Natural killer cell (primary cell): ENCODE data around the gene WFIKKN2. TPM values are rescaled to one million over a fixed set of nuclear protein-coding genes. Genes with fewer than 3 reads are reported as not detected.

ENCODE experiments used
- ATAC-seq, 3 donors: fragments of 150-1000 bp in 2 of 3; fragments of 200-7000 bp in 1 of 3; cut with Tn5 transposase; 1 replicate in 1 of 3; 2 replicates in 2 of 3; pipeline ENCODE4 v1.10.0; 2021; ENCODE audit warnings: mild to moderate bottlenecking in 2 of 3, moderate library complexity in 2 of 3
- DNase-seq, 2 donors: peaks; one replicate each; pipeline versions ENCODE4 v3.0.0 to v3.0.0-alpha.2; 2013 to 2021; ENCODE audit warnings: mixed read lengths in 1 of 2
- H3K27ac ChIP-seq: one replicate; pipeline ENCODE4 v1.5.1; 2013; ENCODE audit warnings: mild to moderate bottlenecking, low read length
- H3K27me3 ChIP-seq: one replicate; pipeline ENCODE4 v1.6.1; 2013; ENCODE audit warnings: low read length; ENCODE audit not compliant: control insufficient read depth, insufficient read depth
- H3K36me3 ChIP-seq: one replicate; pipeline ENCODE4 v1.6.1; 2013; ENCODE audit warnings: low read length; ENCODE audit not compliant: control insufficient read depth, insufficient read depth
- H3K4me1 ChIP-seq: one replicate; pipeline ENCODE4 v1.6.1; 2013; ENCODE audit warnings: low read length; ENCODE audit not compliant: control insufficient read depth, insufficient read depth
- H3K4me3 ChIP-seq: one replicate; pipeline ENCODE4 v1.5.1; 2013; ENCODE audit warnings: low read length
- H3K9me3 ChIP-seq: one replicate; pipeline ENCODE4 v1.6.1; 2013; ENCODE audit warnings: low read length; ENCODE audit not compliant: control insufficient read depth, insufficient read depth
- H3K27ac Mint-ChIP-seq, 2 donors: one replicate each; pipeline ENCODE4 v1.8.0; 2022; ENCODE audit warnings: mild to moderate bottlenecking in 2 of 2, mixed read lengths in 2 of 2, moderate library complexity in 1 of 2
- H3K27me3 Mint-ChIP-seq, 2 donors: one replicate each; pipeline ENCODE4 v1.8.0; 2022; ENCODE audit warnings: low read depth in 2 of 2, mixed read lengths in 2 of 2
- H3K36me3 Mint-ChIP-seq: one replicate; pipeline ENCODE4 v1.8.0; 2022; ENCODE audit warnings: mixed read lengths
- H3K4me1 Mint-ChIP-seq, 2 donors: one replicate each; pipeline ENCODE4 v1.8.0; 2022; ENCODE audit warnings: mixed read lengths in 2 of 2
- H3K4me3 Mint-ChIP-seq: one replicate; pipeline ENCODE4 v1.8.0; 2022; ENCODE audit warnings: mild to moderate bottlenecking, moderate library complexity, mixed read lengths
- H3K9me3 Mint-ChIP-seq, 2 donors: one replicate each; pipeline ENCODE4 v1.8.0; 2022; ENCODE audit warnings: mixed read lengths in 2 of 2
- CTCF ChIP-seq: fragments of 200-600 bp; IDR thresholded peaks from one replicate; pipeline ENCODE4 v1.8.0; 2022; ENCODE audit warnings: antibody characterized with exemption
- WGBS: methylation state at CpG from one replicate; pipeline ENCODE4 v1.1.7; 2013; ENCODE audit warnings: missing lambda C conversion rate; ENCODE audit not compliant: insufficient coverage; 5-methylcytosine and 5-hydroxymethylcytosine counted together
- intact Hi-C: fragments of 100-400 bp; cut with micrococcal nuclease; formaldehyde crosslinking; loops from one replicate; pipeline ENCODE4 v1.14.2; 2022
- total RNA-seq, 4 donors: library from RNA; stranded (reverse); fragments of 120-200 nt in 1 of 4; gene quantifications; one replicate each; pipeline versions ENCODE4 v1.2.3 to v1.2.4, GENCODE V29; 2013 to 2022

Gene WFIKKN2
- total RNA-seq, 3 donors from 2014 or later (not counting 1 experiment from before 2014, with no cell fraction given), result not detected

GRCh38 chr17:50868602-50869001 is 33.2 kb downstream of the WFIKKN2 start:
- Mint-ChIP-seq H3K36me3 (no peaks in the 10 kb centered on the region), H3K27ac (peak overlapping the region; percentile 89 to 95), H3K27me3 (peaks cover 4 to 12% of the 10 kb centered on the region in 2 donors), H3K4me1 (peaks cover 45 to 49% of the 10 kb centered on the region in 2 donors), H3K9me3 (no peaks in the 10 kb centered on the region), H3K4me3 (peak overlapping the region; percentile 11)
- H3K4me1 ChIP-seq, result peaks cover 48% of the 10 kb centered on the region
- no peak overlapping the region for H3K4me3 ChIP-seq
- peaks cover 8% of the 10 kb centered on the region for H3K27me3 ChIP-seq
- no peaks in the 10 kb centered on the region for H3K9me3 ChIP-seq
- no CpG with 5 or more reads among the region's 1 CpG for WGBS
- H3K27ac ChIP-seq, result peak overlapping the region; percentile 93
- no peak for TF ChIP-seq CTCF
- no peak for DNase-seq
- intact Hi-C loops, result loop anchor here (5.0 kb wide), 3 partner anchors 64 to 299 kb away; partner anchors contain the start of genes NME1 and NME2
- no peaks in the 10 kb centered on the region for H3K36me3 ChIP-seq
- ATAC-seq, result no peak

DNA sequence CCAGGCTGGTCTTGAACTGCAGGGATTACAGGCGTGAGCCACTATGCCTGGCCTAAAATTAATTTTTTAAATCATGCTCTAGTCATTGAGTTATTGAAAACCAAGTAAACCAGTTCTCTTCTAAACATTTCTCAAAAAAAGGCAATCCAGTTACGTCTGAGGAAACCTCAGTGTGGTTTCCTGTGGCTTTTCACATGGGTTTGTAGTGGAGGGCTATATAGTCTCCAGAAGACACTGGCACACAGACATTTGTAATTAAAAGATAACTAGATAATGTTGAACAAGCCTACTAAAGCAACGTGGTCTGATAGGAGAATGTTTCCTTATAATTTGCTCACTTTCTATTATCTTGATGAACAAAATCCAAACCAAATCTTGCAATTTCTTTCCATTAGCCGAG is 36.0 kb downstream of the WFIKKN2 start:
- Histone ChIP-seq H3K27me3 (peaks cover 15% of the 10 kb centered on the region), H3K4me3 (no peak overlapping the region), H3K27ac (no peak overlapping the region), H3K36me3 (no peaks in the 10 kb centered on the region), H3K9me3 (no peaks in the 10 kb centered on the region), H3K4me1 (peaks cover 41% of the 10 kb centered on the region)
- Mint-ChIP-seq H3K4me3 (peak overlapping the region; percentile 79), H3K27ac (peak overlapping the region; percentile 36 to 50), H3K4me1 (peaks cover 28 to 30% of the 10 kb centered on the region in 2 donors), H3K27me3 (peaks cover 28 to 32% of the 10 kb centered on the region in 2 donors), H3K9me3 (no peaks in the 10 kb centered on the region), H3K36me3 (no peaks in the 10 kb centered on the region)
- WGBS, result 0% methylated on average over 2 of the region's 4 CpGs
- no peak for TF ChIP-seq CTCF
- intact Hi-C loops, result no loop called here
- DNase-seq (peak; percentile 29 to 87), ATAC-seq (peak; percentile 10 to 49 (median 40))

- peaks cover 25 to 28% of the 10 kb centered on the region in 2 donors for H3K4me1 Mint-ChIP-seq
- intact Hi-C loops, result no loop called here
Measured at GRCh38 chr17:50871898-50872297, 36.5 kb downstream of the WFIKKN2 start.

More at GRCh38 chr17:50871898-50872297, 36.5 kb downstream of the WFIKKN2 start:
- Histone ChIP-seq H3K4me1 (peaks cover 38% of the 10 kb centered on the region), H3K4me3 (no peak overlapping the region), H3K27me3 (peaks cover 15% of the 10 kb centered on the region), H3K36me3 (no peaks in the 10 kb centered on the region), H3K27ac (no peak overlapping the region), H3K9me3 (no peaks in the 10 kb centered on the region)
- no peak for TF ChIP-seq CTCF
- H3K27me3 Mint-ChIP-seq, result peaks cover 31 to 37% of the 10 kb centered on the region in 2 donors
- H3K9me3 Mint-ChIP-seq, result no peaks in the 10 kb centered on the region
- DNase-seq (peak in 1 of 2 donors; percentile 35), ATAC-seq (no peak)
- 20% methylated on average over 2 of the region's 2 CpGs for WGBS
- peak overlapping the region; percentile 79 for H3K4me3 Mint-ChIP-seq
- H3K27ac Mint-ChIP-seq, result peak overlapping the region in 1 of 2 donors; percentile 36
- no peaks in the 10 kb centered on the region for H3K36me3 Mint-ChIP-seq
